Activated CD4-positive, alpha-beta T cell treated with anti-CD3 and anti-CD28 coated beads, Interleukin-2, amount 50 U/mL, for 24 hours (primary cell): Measurements from ENCODE around the gene PNKD.
A peak's percentile ranks its signal among the peaks of the same experiment; 100 is the strongest.
"Not testable (repeated sequence)": the region's sequence is repeated elsewhere in the genome, so short reads cannot be mapped to it uniquely, and the experiment has no call there.

Experiments used
- DNase-seq, 2 donors: peaks; one replicate each; pipeline ENCODE4 v3.0.0-alpha.2; 2020; ENCODE audit warnings: low read depth in 1 of 2, low spot score in 1 of 2

PNKD gene

DNA sequence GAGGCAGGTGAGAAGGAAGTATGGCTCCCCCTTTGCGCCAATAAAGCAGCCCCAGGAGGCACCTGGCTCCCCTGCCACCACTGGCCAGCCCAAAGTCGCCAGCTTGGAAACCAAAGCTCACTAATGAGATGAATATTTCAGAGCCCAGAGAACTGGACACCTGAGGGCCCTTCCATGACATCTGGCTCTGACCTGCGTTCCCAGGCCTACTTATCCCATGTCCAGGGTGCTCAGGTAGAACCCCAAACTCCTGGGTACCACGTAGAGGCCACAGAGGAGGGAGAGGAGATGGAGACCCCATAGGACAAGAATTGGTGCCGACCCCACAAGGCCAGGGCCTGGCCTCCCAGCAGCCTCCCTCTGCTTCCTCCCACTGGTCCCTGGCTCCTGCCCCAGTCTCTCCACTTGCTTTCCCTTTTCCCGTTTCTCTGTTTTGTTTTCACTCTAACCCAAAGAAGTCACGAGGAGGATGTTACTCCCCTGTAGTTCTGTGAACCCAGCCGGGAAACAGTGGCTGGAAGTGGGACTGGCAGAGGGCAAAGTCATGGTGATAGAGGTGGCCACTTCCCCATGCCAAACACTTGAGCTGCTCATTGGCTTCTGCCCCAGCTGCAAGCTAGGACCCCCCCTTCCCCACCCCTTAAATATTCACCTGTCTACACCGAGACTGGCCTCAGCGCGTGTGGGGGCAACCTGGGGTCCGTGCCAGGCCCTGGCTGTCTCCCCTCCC is 21.2 kb downstream of the PNKD start:
- no peak for DNase-seq

DNA sequence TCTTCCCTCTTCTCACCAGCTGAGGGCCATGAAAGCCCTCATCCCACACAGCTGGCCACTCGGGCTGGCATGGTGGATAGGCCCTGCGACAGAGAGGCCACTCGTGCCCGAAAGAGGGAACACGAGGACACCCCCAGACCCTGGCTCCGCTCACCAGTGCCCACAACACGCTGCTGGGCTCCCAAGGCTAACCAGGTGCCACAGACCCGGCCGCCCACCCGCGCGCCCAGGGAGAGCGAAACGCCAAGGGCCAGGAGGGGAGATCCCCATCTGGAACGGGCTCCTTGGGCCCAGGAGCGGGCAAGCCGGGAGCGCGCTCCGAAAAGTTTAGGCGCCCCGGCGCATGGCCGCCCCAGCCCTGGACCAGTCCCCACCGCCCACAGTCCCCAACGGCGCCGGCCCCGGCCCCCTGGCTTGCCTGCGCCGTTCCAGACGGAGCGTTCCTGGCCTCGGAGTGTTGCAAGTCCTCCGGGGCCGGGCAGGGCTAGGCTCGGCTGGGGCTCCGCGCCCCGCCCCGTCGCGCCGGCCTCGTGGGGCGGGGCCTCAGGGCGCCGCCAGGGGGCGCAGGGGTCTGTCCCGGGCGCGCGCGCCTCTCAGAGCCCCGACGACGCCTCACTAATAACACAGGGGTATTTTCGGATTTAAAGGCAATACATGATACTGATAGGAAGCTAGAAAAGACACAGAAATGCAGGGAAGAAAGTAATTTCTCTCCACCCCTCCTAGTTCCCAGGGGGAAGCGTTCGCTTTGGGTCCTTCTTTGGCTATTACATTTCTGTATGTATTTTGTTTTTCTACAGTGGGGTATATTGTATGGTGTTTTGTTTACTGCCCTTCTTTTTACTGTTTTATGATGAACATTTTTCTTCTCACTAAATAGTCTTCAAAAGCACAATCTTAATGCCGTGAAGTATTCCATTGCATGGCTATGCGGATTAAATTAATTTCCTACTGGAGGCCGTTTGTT is 22.0 kb downstream of the PNKD start, which contains the start of gene TMBIM1:
Gene TMBIM1, minus strand, starts transcription at position 456 of the 967 bp plus-strand sequence. CDS start 10,362 bp downstream, outside the sequence.
- DNase-seq = peak; percentile 57 to 58

DNA sequence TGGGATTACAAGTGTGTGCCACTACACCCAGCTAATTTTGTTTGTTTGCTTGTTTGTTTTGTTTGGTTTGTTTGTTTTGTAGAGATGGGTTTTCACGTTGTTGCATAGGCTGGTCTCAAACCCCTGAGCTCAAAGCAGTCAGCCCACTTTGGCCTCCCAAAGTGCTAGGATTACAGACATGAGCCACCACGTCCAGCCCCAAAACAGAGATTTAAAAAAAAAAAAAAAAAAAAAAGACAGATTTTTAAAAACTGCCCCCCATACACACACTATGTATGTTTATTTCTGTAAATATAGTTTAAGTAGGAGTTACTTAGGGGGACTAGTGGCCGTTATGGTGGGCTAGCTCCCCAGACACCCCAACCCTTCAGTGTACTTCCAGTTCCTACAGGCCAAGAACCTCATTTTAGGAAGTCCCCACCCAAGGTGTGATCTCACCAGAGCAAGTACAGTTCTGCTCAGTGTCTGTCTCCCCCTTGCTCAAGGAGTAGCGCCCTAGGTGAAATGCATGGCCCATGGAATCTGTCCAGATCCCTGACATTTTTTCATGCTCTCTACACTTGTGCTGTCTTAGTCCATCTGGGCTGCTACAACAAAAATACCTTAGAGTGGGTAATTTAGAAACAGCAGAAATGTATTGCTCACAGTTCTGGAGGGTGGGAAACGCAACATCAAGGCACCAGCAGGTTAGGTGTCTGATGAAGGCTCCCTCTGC is 23.6 kb downstream of the PNKD start:
- DNase-seq = no peak

DNA sequence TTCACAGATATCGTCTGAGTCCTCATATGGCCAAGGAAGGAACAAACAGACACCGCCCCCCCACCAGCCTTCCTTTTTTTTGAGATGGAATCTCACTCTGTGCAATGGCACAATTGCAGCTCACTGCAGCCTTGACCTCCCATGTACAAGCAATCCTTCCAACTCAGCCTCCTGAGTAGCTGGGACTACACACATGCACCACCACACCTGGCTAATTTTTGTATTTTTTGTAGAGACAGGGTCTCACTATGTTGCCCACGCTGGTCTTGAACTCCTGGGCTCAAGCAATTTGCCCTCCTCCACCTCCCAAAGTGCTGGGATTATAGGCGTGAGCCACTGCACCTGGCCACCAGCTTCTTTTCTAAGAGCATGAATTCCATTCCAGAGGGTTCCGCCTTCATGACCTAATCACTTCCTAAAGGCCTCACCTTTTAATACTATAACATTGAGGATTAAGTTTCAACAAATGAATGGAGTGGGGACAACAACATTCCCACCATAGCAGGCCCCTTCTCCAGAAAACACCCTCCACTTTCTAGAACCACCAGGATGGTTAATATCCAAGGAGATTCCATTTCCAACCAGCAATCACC is 24.2 kb downstream of the PNKD start:
- no peak for DNase-seq

DNA sequence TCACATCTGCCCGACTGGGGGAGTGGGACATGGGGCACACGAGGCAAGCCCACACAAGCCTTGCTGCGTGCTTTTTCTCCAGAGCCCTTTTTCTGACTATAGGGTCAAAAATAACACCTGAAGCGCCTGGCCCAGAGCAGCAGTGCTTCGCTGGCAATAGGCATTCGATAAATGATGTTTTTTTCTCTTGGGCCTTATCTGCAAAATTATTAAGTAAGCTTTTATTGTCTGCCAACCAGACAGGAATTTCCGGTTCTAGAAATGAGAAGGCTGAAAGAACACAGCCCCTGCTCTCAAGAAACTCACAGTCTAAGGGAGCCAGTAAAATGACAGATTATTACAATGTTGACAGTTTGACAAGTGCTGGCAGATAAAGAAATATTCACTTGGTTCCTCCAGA is 24.7 kb downstream of the PNKD start:
- no peak for DNase-seq

DNA sequence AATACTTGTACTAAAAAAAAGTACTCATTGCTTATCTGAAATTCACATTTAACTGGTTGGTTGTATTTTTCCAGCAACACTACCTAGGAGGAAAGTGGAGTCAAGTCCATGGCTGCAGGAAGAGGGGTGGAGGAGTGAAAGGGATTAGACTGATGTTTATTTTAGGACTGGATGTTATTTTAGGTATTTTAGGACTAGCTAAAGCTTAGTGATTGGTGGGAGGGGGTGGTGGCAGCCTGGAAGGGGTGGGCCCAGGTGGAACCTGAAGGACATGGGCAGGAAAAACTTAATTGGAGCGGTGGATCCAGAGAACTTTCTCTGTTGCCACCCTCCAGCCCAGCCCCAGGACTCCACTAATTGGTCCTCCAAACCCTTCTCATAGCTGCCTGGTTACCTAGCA is 25.9 kb downstream of the PNKD start:
- DNase-seq = no peak

DNA sequence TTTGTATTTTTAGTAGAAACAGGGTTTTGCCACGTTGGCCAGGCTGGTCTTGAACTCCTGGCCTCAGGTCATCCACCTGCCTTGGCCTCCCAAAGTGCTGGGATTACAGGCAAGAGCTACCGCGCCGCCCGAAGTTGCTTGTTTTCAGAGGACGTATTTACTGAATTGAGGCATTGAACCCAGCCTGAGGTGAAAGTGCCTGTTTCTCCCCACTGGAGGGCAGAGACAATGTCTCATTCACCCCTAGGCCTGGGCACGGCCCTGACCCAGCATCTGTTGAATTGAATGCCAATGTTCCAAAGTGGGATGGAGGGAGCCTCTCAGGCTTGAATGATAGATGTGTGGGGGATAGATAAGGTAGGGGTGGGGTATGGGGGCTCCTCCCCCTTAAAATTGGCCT is 26.5 kb downstream of the PNKD start:
- DNase-seq = no peak

DNA sequence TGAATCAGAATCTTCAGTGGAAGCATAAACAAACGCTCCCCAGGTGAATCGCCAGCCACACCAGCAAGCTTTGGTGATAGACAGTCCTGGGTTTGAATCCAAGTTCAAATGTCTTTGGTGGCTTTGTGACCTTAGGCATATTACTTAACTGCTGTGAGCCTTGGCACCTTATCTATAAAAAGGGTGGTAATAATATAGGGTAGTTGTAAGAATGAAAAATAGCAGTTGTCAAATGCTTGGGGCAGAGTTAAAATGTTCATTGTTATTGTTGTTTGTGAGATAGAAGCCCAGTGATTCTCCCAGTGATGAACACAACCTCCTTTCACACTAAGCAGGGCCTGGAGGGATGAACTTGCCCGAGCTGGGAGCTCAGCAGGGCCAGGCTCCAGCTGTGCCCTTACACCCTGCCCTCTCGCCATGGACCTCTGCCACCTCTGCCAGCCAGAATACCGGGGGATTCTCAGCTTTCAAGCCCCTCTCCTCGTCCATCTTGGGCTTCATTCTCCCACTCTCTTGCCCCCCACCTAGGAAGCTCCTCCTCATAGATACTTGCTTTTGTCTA is 28.1 kb downstream of the PNKD start:
- DNase-seq = no peak

DNA sequence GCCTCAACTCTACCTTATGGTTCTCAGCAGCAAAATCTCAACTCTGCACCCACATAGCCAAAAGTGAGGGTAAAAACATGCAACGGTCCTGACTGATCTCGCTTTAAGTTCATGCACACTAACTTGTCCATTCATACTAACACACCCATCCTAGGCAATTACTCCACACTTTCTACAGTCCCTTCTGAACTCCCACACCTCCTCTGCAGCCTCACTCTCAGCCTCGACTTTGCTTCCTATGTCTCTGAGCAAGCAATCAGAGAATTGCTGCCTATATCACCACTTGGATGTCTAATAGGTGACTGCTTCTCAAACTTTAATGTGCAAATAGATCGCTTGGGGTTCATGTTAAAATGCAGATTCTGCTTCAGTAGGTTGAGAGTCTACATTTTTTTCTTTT is 29.8 kb downstream of the PNKD start:
- DNase-seq = no peak

DNA sequence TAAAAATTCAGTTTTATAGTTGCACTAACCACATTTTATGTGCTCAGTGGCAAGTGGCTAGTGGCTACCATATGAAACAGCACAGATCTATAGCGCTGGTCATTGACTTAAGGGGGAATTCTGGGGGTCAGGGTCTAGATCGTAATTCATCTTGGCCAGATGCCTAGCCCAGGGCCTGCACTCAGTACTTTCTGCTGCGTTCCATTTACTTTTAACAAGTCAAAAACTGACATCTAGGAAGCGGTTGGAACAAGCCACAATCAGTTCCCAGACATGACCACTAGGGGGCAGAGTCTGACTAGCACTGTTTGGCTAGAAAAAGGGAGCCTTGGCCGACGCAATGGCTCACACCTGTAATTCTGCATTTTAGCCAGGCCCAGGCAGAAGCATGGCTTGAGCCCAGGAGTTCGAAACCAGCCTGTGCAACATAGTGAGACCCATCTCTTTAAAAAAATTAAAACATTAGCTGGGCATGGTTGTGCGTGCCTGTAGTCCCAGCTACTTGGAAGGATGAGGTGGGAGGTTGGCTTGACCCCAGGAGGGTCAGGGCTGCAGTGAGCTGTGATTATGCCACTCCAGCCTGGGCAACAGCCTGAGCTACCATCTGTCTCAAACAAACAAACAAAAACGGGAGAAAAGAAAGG is 31.0 kb downstream of the PNKD start:
- peak; percentile 74 to 90 for DNase-seq

DNA sequence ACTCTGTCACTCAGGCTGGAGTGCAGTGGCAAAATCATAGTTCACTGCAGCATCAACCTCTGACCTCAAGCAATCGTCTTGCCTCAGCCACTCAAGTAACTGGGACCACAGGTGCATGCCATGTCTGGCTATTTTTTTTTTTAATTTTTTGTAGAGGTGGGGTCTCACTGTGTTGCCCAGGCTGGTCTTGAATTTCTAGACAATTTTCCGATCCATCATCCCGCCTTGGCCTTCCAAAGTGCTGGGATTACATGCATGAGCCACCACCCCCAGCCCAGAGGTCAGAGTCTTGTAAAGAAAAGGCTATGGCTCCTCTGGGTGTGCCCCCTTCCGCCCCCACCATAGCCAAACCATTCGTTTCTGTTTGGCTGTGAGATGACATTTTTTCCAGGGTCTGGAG is 35.1 kb downstream of the PNKD start:
- DNase-seq = no peak

DNA sequence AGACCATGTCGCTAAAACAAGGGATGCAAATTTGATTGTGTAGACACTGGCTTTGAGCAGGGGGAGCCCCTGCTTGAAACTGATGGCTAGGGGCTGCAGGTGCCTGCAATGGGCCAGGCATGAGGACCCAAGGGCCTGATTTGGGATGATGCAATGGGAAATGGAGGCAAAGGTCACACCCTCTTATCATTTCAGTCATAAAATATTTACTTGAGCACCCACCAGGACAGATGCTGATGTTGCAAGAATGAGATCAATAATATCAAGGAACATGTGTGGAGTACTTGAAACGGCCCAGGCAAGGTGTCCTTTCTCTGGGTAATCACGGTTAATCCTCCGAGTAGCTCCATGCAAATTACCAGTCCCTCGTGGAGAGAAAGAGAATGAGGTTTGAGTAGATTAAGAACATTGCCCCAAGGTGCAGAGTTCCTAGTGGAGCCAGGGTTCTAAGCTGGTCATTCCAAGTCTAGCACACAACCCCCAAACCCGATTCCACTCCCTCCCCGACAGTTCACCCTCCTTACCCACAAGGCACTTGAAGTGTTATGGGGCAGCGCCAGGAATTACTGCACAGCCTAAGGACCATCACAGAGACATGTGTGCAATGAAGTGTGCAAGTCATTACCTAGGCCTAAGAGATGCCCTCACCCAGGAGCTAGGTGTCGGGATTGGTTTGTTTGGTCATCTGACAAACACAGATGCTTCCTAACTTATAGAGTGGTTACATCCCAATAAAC is 36.0 kb downstream of the PNKD start:
- DNase-seq = no peak

DNA sequence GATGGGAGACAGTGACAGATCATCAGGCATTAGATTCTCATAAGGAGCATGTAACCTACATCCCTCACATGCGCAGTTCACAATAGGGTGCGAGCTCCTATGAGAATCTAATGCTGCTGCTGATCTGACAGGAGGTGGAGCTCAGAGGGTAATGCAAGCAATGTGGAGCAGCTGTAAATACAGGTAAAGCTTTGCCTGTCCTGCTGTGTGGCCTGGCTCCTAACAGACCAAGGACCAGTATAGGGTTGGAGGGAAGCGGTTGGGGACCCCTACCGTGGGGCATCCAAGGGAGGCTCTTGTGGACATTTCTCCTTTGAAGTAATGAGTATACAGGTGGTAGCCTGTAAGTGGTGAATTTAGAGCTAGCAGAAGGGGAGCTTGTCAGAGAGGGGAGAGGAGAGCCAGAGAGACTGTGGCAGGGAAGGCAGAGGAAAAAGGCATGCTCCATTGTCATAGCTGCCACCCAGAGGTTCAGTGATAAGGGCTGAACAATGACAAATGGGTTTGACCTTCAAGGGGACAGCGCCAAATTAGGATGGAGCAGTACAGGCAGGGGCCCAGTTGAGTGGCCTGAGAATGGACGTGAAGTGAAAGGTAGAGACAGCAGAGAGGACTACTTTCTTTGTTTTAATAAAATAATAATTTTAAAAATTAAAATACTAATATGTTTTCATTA is 37.2 kb downstream of the PNKD start:
- DNase-seq = no peak

DNA sequence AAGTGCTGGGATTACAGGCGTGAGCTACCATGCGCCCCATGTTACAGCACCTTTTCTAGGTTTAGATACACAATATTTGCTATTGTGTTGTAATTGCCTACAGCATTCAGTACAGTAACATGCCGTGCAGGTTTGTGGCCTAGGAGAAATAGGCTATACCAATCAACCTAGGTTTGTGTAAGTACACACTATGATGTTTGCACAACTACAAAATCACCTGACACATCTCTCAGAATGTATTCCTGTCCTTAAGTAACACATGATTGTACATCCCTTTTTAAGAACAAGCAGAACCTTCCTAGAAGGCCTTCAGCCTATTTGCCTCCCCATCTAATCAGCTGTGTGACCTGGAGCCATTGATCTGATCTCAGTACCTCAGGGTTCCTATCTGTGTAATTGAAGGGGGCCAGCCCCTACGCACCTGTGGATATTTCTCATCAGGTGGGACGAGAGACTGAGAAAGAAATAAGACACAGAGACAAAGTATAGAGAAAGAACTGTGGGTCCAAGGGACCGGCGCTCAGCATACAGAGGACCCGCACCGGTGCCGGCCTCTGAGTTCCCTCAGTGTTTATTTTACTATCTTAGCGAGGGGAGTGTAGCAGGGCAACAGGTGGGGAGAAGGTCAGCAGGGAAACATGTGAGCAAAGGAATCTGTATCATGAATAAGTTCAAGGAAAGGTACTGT is 40.7 kb downstream of the PNKD start:
- no peak for DNase-seq

DNA sequence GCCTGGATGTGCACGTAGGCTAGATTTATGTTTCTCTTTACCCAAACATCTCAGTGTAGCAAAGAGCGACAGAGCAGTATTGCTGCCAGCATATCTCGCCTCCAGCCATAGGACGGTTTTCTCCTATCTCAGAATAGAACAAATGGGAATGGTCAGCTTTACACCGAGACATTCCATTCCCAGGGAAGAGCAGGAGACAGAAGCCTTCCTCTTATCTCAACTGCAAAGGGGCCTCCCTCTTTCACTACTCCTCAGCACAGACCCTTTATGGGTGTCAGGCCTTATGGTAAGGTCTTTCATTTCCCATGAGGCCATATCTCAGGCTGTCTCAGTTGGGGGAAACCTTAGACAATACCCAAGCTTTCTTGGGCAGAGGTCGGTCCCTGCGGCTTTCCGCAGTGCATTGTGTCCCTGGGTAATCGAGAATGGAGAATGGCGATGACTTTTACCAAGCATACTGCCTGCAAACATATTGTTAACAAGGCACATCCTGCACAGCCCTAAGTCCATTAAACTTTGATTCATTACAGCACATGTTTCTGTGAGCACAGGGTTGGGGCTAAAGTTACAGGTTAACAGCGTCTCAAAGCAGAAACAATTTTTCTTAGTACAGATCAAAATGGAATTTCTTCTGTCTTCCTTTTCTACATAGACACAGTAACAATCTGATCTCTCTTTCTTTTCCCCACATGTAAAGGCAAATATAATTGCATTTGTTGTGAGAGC is 41.4 kb downstream of the PNKD start:
- DNase-seq = not testable (repeated sequence)

DNA sequence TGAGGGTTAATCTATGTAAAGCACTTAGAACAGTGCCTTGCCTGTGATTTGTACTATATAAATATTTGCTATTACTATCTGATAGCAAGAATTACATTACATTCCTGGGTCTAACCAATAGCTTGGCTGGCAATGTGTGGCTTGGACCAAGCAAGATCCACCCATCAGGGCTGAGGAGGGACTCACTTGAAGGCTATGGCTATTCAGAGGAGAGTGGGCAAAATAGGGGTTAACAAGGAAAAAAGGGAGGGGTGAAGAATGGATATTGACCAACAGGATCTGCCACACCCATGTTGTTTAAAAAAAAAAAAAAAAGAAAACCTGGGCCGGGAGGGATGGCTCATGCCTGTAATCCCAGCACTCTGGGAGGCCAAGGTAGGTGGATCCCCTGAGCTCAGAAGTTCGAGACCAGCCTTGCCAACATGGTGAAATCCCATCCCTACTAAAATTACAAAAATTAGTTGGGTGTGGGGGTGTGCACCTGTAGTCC is 42.0 kb downstream of the PNKD start:
- no peak for DNase-seq

DNA sequence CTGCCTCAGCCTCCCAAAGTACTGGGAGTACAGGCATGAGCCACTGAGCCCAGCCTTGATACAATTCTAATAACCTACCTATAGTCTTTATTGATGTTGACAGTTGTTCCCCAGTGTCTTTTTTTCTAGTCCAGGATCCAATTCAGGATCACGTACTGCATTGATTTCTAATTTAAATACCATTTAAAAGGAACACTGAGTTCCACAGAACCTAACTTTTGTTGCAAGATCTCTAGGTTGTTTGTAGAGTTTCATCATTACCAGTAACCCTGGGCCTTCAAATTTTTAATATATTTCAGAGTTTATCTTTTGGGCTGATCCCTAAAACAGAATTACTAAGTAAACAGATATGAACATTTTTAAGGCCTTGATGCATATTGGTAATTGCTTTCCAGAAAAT is 43.0 kb downstream of the PNKD start:
- DNase-seq = no peak

DNA sequence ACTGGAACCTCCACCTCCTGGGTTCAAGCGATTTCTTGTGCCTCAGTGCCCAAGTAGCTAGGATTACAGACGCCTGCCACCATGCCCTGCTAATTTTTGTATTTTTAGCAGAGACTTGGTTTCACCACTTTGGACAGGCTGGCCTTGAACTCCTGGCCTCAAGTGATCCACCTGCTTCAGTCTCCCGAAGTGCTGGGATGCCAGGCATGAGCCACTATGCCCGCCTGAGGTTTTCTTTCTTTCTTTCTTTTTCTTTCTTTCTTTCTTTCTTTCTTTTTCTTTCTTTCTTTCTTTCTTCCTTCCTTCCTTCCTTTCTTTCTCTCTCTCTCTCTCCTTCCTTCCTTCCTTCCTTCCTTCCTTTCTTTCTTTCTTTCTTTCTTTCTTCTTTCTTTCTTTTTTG is 44.4 kb downstream of the PNKD start:
- DNase-seq = not testable (repeated sequence)
